Activated CD4-positive, CD25-positive, alpha-beta regulatory T cell (primary cell): ENCODE measurements around the gene WAC.
"Not testable (repeated sequence)": the region's sequence is repeated elsewhere in the genome, so short reads cannot be mapped to it uniquely, and the experiment has no call there.

Experiments
- DNase-seq, 4 experiments: peaks; one replicate each; lab custom pipeline; 2025; lab: John Stamatoyannopoulos, UW

WAC gene

GRCh38 chr10:28532337-28533185 lies at the start of gene WAC:
Gene WAC, plus strand, starts transcription at chr10:28533118. Its CDS starts 462 bp downstream, at chr10:28533580.
- DNase-seq, result peak; percentile 93 to 94 (median 94)

GRCh38 chr10:28489206-28489605 lies 43.7 kb upstream of the WAC start:
- no peak for DNase-seq

- not testable (repeated sequence) for DNase-seq
Measured at GRCh38 chr10:28490256-28490865, 42.6 kb upstream of the WAC start.

DNA sequence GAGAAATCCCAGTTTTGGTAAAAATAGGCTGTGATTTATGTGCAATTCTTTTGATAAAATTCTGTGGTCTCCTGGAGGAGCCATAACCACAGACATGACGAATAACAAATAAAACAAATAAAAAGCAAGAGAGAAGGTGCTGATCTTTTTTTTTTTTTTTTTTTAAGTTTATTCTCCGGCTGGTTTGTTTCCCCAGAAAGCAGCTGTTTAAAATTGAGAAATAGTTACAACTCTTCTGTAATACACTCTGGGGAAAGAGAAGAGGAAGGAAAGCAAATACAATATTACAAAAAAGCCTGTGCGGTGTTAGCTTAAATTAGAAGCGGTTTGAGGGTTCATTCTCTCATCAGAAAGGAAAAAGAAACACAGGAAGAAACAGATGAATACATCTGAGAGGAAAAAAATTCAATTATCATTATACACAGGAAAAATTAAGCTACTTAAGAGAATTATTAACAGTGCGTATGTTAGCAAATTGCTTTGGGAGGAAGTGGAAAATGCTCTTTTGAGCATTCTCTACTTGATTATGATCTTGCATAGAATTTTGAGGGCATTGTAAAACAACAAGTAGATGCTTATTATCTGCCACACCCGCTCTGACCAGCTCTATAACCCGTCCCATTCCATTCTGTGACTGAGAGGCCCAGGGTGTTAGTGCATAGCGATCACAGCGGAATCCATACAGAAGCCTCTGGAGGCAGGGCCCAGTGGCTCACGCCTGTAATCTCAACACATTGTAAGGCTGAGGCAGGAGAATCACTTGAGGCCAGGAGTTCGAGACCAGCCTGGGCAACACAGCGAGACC lies 40.6 kb upstream of the WAC start:
- no peak for DNase-seq

- no peak for DNase-seq
Measured at GRCh38 chr10:28494420-28494819, 38.5 kb upstream of the WAC start.

DNA sequence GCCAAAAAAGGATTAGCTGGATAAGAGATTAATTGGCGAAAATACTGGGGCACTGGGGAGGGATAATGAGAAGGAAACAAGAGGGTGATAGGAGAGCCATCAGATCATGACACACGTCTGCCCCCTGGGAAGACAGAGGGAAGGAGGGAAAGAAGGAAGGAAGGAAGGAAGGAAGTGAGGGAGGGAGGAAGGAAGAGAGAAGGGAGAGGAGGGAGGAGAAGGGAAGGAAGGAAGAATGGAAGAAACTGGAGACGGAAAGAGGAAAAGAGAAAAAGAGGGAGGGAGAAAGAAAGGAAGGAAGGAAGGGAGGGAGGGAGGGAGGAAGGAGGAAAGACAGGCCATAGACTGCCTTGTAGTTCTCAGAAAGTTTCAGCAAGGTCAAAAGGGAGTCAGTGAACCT lies 37.8 kb upstream of the WAC start:
- no peak for DNase-seq

- DNase-seq, result no peak
Measured at GRCh38 chr10:28496017-28496416, 36.9 kb upstream of the WAC start.

DNA sequence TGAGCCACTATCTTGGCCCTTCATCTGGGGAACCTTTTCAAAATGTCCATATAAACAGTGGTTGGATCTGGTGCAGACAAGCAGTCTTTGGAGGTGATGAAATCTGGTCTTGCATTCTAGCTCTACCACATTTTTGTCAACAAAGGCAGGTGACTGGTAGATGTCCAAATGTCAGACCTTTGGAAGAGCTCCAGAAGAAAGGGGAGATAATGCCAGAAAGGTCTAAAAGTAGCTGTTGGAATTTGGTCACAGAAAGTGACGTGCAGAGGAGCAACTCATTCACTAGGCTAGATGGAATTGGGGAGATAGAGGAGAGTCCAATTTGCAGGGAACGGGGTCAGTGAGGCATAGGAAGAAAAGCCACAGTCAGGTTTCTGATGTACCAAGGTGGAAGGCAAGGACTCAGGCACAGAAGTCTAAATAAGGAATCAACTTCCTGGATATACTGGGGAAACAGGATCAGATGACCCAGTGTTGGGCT lies 36.4 kb upstream of the WAC start:
- no peak for DNase-seq

DNA sequence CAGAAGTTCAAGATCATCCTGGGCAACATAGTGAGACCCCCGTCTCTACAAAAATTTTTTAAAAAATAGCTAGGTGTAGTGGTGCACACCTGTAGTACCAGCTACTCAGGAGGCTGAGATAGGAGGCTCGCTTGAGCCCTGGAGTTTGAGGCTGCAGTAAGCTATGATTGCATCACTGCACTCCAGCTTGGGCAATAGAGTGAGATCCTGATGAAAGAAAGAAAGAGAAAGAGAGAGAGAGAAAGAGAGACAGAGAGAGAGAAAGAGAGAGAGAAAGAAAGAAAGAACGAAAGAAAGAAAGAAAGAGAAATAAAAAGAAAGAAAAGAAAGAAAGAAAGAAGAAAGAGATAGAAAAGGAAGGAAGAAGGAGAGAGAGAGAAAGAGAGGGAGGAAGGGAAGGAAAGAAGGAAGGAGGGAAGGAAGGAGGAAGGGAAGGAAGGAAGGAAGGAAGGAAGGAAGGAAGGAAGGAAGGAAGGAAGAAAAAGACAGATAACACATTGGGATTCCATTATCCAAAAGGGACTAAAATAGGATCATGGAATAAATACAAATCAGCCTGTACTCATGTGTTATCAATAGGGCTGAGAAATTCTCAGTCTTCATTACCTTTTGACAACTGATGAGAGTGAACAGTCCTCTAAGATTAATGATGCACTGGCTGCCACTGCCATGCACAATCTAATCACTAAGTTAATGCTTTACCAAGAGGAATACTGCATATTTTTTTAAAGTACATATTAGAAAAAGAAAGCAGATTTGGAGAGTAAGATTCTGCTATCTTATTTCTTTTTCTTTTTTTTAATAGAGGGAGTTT lies 35.4 kb upstream of the WAC start:
- DNase-seq, result no peak

DNA sequence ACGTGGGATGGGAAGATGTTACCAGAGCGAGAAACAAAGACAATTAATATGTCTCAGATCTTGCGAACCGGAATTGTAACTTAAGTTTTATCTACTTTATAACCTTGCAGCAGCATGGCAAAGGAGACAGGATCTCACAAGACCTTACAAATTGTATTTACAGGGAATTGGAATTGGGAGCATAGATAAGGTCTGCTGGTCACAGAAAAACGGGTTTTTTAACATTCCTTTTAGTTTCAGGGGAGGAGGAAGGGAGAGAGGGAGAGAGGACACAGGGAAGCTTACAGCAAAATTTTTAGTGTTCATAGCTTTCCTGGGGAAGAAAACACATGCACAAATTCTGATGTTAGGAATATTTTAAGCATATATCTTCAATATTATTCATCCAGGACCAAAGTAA lies 32.7 kb upstream of the WAC start:
- not testable (repeated sequence) for DNase-seq

- no peak for DNase-seq
Measured at GRCh38 chr10:28503114-28503513, 29.8 kb upstream of the WAC start.

- no peak for DNase-seq
Measured at GRCh38 chr10:28505359-28505959, 27.5 kb upstream of the WAC start.

DNA sequence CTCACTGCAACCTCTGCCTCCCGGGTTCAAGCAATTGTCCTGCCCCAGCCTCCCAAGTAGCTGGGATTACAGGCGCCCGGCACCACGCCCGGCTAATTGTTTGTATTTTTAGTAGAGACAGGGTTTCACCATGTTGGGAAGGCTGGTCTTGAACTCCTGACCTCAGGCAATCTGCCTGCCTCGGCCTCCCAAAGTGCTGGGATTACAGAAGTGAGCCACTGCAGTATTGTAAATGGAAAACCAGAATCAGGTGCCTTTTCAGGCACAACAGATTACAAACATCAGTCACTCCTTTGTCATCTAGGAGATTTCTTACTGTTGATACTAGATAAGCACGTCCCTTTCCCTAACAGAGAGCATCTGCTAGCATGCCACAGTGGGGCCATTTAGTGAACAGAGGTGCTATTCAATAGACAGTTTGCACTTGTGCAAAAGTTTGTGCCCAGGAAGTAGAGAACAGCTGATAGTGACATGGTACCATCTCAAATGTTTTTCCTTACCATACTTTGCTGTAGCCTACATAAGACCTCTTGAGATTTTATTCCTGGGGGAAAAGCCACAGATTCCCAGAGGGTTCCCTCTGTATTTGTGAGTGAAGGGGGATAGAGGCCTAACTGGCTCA lies 24.5 kb upstream of the WAC start:
- no peak for DNase-seq

DNA sequence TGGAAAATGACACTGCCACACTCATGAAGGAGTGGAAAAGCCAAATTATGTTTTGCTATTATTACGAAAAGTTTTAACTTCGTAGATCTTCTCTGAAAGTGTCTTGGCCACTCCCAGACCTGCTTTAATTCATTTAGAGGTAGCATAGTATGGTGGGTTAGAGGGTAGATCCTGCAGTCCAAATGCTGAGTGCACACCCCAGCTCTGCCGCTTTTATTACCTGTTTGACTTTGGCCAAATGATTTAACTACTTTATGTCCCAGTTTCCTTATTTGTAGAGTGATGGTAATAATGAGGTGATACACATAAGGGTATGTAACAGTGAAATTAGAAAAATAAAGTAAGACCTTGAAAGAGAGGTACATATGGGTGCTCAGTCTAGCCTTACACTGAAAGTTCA lies 23.6 kb upstream of the WAC start:
- DNase-seq, result no peak

GRCh38 chr10:28514648-28515047 lies 18.3 kb upstream of the WAC start:
- no peak for DNase-seq

GRCh38 chr10:28520346-28520745 lies 12.6 kb upstream of the WAC start:
- no peak for DNase-seq

DNA sequence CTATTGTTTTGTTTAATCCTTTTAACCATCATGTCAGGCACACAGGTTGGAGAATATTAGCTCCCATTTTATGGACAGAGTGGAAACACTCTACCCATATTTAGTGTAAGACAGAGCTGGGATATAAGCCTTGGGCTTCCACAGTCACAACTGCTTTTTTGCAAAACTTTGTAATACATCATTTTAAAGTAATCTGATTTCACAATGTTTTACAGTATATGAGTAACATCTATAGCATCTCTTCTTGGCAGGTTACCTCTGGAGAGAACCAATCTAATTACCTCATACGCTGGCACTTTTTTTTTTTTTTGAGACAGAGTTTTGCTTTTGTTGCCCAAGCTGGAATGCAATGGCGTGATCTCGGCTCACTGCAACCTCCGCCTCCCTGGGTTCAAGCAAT lies 12.1 kb upstream of the WAC start:
- not testable (repeated sequence) for DNase-seq

GRCh38 chr10:28521961-28522360 lies 11.0 kb upstream of the WAC start:
- not testable (repeated sequence) for DNase-seq

DNA sequence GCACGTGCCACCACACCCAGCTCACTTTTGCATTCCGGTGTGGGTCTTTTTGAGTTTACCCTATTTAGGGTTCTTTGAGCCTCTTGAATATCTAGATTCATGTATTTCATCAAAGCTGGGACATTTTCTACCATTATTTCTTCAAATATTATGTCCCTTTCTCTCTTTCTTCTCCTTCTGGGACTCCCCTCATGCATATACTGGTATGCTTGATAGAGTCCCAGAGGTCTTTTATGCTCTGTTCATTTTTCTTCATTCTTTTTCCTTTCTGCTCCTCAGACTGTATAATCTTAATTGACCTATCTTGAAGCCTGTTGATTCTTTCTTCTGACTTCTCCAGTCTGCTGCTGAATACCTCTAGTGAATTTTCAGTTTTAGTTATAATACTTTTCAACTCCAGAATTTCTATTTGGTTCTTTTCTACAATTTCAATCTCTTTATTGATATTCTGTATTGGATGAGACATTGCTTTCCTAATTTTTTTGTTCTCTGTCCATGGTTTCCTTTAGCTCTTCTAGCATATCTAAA lies 9.1 kb upstream of the WAC start:
- no peak for DNase-seq

DNA sequence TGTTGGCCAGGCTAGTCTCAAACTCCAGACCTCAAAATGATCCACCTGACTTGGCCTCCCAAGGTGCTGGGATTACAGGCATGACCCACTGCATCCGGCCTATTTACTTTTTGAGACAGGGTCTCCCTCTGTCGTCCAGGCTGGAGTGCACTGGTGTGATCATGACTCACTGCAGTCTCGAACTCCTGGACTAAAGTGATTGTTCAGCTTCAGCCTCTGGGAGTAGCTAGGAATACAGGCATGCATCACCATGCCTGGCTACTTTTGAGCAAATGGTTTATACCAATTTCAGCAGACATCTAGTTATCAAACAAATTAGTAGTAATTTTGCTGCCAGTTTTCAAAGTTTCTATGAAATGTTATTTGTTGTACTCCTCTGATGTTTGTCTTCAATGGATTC lies 2.2 kb upstream of the WAC start:
- no peak for DNase-seq

DNA sequence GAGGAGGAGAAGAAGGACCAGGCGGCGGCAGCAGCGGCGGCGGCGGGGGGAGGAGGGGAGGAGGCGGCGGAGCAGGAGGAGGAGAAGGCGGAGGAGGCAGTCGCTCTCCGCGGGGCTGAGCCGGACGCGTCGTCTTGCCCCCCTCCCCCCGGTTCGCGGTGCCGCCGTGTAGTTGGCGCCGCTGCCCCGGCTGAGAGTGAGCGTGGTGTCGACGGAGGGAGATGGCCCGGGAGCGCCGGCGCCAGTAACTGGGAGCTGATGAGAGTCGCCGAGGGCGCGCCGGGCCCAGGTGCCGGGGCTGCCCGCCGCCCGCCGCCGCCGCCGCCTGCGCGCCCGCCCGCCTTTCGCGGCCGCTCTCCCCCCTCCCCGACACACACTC lies 257 bp downstream of the WAC start:
- no peak for DNase-seq
